EL (cell line): Measurements from ENCODE around the gene PSORS1C2.
A peak's percentile ranks its signal among the peaks of the same experiment; 100 is the strongest.
"Not testable (repeated sequence)": the region's sequence is repeated elsewhere in the genome, so short reads cannot be mapped to it uniquely, and the experiment has no call there.

ENCODE experiments used
- DNase-seq: peaks from one replicate; pipeline ENCODE4 v3.0.0-alpha.2; 2016

PSORS1C2 gene

DNA sequence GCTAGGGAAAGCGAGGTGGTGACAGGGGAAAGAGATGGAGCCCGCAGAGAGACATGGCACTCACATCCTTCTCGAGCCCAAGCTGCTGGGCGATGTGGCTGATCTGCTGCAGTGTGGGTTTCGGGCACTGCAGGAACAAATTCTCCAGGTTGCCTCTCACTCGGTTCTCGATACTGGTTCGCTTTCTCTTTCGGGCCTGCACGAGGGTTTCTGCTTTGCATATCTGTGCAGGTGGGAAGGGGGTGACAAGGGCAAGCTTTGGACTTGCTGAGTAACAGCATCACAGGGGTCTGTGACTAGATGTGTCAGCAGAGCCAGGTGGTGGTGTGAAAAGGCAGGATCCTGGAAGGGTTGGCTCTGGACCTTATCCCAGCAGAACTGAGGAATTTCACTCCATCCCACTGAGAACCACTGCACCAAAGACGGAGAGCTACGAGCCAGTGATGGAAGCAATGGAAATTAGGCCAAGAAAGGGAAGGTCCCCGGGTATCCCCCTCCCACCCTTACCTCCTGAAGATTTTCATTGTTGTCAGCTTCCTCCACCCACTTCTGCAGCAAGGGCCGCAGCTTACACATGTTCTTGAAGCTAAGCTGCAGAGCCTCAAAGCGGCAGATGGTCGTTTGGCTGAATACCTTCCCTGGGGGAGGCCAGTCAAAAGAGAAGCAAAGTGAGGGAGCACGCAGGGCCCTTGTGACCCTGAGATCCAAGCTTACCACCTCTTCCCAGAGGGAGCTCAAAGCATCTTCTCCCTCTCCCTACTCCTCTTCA lies 26.4 kb upstream of the PSORS1C2 start:
- not testable (repeated sequence) for DNase-seq

DNA sequence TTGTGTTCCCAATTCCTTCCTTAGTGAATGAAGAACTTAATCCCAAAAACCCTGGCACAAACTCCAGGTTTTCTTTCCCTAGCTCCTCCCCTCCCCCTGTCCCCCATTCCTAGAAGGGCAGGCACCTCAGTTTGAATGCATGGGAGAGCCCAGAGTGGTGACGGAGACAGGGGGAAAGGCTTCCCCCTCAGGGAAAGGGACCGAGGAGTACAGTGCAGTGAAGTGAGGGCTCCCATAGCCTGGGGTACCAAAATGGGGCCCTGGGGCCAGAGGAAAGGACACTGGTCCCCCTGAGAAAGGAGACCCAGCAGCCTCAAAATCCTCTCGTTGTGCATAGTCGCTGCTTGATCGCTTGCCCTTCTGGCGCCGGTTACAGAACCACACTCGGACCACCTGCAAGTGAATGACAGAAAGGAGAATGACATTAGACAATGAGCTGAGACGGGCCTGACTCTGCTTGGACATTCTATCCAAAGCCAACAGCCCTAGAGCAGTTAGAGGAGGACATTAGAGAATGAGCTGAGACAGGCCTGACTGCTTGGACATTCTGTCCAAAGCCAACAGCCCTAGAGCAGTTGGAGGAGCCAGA lies 25.7 kb upstream of the PSORS1C2 start:
- DNase-seq: not testable (repeated sequence)

DNA sequence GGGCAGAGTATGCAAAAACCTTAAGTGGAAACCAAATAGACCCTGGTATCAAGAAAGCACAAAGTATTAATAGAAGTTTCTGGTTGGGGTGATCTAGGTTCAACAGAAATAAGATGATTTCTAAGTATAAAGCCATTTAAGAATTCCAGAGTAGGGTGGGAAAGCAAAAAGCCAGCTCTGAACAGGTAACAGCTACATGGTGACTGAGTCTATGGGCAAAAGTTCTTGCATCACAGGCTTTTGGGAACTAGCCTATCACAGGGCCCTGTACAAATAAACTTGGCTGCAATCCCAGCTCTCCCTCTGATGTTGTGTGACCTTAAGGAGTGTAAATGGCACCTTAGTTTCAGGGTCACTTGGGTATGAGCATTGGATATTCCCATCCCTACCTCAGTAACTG lies 25.1 kb upstream of the PSORS1C2 start:
- DNase-seq: no peak

DNA sequence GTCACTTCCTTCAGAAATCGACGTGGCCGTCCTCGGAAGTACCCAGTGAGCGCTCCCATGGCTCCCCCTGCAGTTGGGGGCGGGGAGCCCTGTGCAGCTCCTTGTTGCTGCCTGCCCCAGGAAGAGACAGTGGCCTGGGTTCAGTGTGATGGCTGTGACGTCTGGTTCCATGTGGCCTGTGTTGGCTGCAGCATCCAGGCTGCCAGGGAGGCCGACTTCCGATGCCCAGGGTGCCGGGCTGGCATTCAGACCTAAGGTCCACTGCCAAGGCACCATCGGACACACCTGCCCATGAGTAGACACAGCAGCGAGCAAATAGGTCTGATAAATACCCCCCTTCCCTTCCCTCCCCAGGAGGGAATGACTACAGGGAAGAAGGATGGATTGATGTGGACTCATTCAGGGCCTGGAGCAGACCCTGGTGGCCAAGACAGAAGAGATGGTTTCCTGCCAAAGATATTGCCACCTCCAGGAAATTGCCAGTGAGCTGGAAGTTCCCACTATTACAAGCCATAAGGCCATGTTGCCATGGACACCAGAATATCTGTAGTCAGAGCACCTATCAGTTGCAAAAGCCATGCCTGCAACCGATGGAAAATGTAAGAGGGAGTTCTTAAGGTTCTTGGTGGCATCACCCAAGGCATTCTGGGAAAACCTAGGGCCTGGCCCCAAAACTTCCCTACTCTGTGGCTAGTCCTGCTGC lies 23.7 kb upstream of the PSORS1C2 start:
- DNase-seq: no peak

DNA sequence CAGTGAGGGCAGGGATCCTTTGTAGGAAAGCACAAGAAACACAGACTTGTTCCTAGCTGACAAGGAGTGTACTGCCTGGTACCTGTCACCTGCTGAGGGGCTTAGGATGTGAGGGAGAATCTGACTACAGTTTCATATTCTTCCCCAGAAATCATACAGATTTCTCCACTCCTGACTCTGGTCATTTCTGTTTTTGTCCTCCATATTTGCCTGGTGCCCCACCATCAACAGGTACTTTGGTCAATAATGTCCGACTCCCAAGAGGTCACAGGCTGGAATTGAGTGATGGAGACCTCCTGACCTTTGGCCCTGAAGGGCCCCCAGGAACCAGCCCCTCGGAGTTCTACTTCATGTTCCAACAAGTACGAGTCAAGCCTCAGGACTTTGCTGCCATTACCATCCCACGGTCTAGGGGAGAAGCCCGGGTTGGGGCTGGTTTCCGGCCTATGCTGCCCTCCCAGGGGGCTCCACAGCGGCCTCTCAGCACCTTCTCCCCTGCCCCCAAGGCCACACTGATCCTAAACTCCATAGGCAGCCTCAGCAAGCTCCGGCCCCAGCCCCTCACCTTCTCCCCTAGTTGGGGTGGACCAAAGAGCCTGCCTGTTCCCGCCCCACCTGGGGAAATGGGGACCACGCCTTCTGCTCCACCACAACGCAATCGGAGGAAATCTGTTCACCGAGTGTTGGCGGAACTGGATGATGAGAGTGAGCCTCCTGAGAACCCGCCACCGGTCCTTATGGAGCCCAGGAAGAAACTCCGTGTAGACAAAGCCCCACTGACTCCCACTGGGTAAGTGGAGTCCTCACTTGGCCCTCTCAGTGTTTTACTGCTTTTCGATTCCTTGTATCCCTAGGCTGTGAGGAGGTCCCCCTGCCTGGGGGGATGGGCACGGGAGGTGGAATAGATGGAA lies 22.6 kb upstream of the PSORS1C2 start:
- no peak for DNase-seq

GRCh38 chr6:31158863-31159855 lies 20.3 kb upstream of the PSORS1C2 start:
- peak; percentile 50 for DNase-seq

- DNase-seq: peak; percentile 100
Measured at GRCh38 chr6:31158140-31158862, 19.4 kb upstream of the PSORS1C2 start, which contains the start of gene TCF19. Gene TCF19, plus strand, starts transcription at chr6:31158589. Its CDS starts 881 bp downstream, at chr6:31159470.

DNA sequence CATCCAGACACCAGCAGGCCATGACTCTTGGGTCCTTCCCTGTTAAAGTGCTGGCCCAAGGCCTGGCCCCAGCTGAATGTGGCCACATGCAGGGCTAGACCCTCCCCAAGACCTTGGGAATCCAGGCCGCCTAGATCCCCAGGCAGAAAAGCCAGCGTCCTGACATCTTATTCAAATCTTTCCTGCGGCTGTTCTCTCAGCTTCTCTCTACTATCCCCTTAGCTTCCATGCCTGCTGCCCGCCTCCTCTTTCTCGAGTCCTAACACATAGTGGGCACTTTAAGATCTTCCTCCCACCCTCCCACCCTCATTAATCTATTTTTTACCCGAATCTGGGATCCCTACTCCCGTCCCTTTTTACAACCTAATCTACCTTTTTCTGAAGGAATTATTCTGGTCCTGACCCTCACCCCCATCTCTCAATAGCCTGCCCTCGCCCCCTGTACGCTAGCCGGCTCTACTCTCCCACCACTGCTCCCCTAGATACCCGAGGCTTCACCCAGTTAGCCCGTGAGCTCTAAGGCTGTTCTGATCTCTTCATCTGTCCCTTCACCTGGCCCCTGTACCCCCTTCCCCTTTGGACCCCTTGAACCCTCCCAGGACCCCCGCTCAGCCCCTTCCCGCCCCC lies 18.8 kb upstream of the PSORS1C2 start, which contains the start of gene CCHCR1:
TSS of gene CCHCR1 (minus strand) at position 290 of the 627 bp plus-strand sequence. CDS start at position 88, 202 bp downstream.
- no peak for DNase-seq

- no peak for DNase-seq
Measured at GRCh38 chr6:31156641-31157040, 17.8 kb upstream of the PSORS1C2 start.

DNA sequence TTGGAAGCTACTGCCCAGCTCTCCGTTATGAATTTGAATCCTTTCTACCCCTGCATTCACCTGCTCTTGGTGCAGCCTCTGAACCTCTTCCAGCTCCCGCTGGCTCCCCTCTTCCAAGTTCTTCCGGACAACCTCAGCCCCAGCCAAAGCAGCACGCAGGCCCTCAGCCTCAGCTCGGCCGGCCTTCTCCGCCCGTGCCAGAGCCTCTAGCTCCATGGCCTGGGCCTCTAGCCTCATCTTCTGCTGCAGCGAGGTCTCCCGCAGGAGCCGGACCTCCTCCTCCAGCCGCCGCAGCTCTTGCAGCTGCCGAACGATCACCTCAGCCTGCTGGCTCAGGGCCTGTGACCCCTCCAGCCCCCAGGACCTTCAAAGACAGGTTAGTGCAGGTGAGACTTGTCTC lies 15.6 kb upstream of the PSORS1C2 start:
- DNase-seq: no peak

DNA sequence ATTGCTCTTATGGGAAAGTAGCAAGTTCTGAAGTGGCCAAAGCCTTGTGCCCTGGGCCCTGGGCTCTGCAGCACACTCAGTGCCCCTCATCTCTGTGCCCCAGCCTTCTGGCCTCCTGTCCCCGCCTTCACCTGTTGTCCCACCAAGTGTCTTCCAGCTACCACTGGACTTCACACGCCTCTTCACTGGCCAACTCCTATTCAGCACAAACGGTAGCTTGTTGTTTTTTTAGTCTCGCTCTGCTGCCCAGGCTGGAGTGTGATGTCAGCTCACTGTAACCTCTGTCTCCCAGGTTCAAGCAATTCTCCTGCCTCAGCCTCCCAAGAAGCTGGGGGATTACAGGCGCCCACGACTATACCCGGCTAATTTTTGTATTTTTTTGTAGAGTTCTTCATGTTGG lies 13.9 kb upstream of the PSORS1C2 start:
- no peak for DNase-seq

GRCh38 chr6:31149827-31150447 lies 11.1 kb upstream of the PSORS1C2 start:
- no peak for DNase-seq

DNA sequence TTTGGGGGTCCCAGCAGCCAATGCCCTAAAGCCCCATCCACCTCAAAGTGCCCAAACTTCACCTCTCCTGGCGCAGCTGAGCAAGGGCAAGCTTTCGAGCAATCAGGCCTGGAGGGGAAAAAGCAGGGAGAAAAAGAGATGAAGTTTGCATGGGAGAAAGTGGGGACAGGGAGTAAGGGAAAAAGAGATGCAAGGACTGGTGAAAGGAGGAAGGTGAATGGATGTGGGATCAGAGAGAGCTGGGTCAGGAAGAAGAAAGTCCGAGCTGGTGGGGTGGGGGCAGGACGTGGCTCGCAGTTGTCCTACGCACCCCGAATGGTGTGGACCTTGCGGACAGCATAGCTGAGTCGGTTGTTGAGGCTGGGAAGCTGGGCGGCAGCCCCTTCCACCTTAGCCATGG lies 6.5 kb upstream of the PSORS1C2 start:
- DNase-seq: no peak

GRCh38 chr6:31144970-31145340 lies 6.1 kb upstream of the PSORS1C2 start:
- DNase-seq: no peak

- DNase-seq: no peak
Measured at GRCh38 chr6:31144296-31144969, 5.6 kb upstream of the PSORS1C2 start.

GRCh38 chr6:31143148-31143547 lies 4.3 kb upstream of the PSORS1C2 start:
- peak; percentile 91 for DNase-seq

DNA sequence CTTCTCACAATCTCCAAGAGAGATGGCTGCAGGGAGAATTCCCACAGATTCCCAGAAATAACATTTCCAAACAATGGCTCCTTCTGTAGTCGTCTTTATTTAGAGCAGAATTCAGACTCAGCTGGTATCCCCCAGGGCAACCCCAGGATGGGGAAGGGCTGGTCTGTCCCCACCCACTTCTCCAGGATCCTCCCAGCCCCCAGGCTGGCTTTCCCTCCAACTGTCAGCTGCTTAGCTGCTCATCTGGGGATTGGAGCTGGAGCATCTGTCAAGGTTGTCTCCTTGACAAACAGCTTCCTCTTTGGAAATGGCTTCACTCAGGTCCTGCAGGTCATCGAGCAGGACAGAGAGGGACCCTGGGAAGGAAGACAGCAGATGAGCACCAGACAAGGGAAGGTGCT lies 3.5 kb upstream of the PSORS1C2 start:
- DNase-seq: no peak

GRCh38 chr6:31140643-31141042 lies 1.8 kb upstream of the PSORS1C2 start:
- no peak for DNase-seq

DNA sequence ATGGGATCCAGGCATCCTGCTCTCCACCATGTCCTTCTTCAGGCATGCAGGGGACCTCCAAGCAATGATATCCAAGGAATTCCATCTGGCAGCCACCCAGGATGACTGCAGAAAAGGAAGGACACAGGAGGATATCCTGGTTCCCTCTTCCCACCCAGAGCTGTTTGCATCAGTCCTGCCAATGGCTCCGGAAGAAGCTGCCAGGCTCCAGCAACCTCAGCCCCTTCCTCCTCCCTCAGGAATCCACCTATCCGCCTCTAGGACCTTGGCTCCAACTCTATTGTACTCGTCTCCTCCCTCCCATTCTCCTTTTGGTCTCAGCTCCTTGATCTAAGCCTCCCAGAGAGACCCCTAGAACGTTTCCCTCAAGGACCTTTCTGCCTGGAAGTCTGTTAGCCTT lies 733 bp upstream of the PSORS1C2 start:
- DNase-seq: peak; percentile 78
